ENCODE measurements around the gene QKI.

Gene QKI

DNA sequence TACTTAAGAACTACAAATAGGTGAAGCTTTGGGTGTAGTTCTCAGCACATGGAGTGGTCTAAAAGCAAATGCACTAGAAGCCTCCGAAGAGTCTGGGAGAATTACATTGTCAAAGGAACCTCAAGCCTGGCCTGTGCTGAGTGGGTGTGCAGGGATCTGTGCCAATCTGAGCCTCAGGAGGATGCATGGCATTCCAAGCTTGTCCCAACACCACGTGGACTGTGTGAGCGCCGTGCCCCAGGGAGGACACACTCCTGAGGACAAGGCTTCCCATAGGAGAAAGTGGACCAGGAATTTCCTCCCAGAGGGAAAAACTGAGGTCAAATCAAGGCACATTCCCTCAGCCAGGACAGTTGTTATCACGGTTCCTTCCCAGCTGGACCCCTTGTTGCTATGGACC, 185.8 kb downstream of the QKI start:
- Histone ChIP-seq H3K4me3 (ENCODE audit: low read depth, low read length) (no peak overlapping the region), H3K9me3 (ENCODE audit: control insufficient read depth, insufficient read depth, low read depth, low read length) (no peaks in the 10 kb centered on the region), H3K4me1 (ENCODE audit: control insufficient read depth, insufficient read depth, low read length) (no peaks in the 10 kb centered on the region), H3K36me3 (ENCODE audit: control insufficient read depth in 2 of 2, insufficient read depth in 1 of 2, low read length in 2 of 2) (no peaks in the 10 kb centered on the region), H3K27ac (ENCODE audit: extremely low read depth, low read depth, low read length) (no peak overlapping the region)
- ChIA-PET POLR2A (no interaction called here), CTCF (interaction anchor here (0.6 kb wide), 1 partner anchor 120 kb away, joined by 3 read pairs; no protein-coding TSS in a partner anchor)
- TF ChIP-seq, protein P1, sequence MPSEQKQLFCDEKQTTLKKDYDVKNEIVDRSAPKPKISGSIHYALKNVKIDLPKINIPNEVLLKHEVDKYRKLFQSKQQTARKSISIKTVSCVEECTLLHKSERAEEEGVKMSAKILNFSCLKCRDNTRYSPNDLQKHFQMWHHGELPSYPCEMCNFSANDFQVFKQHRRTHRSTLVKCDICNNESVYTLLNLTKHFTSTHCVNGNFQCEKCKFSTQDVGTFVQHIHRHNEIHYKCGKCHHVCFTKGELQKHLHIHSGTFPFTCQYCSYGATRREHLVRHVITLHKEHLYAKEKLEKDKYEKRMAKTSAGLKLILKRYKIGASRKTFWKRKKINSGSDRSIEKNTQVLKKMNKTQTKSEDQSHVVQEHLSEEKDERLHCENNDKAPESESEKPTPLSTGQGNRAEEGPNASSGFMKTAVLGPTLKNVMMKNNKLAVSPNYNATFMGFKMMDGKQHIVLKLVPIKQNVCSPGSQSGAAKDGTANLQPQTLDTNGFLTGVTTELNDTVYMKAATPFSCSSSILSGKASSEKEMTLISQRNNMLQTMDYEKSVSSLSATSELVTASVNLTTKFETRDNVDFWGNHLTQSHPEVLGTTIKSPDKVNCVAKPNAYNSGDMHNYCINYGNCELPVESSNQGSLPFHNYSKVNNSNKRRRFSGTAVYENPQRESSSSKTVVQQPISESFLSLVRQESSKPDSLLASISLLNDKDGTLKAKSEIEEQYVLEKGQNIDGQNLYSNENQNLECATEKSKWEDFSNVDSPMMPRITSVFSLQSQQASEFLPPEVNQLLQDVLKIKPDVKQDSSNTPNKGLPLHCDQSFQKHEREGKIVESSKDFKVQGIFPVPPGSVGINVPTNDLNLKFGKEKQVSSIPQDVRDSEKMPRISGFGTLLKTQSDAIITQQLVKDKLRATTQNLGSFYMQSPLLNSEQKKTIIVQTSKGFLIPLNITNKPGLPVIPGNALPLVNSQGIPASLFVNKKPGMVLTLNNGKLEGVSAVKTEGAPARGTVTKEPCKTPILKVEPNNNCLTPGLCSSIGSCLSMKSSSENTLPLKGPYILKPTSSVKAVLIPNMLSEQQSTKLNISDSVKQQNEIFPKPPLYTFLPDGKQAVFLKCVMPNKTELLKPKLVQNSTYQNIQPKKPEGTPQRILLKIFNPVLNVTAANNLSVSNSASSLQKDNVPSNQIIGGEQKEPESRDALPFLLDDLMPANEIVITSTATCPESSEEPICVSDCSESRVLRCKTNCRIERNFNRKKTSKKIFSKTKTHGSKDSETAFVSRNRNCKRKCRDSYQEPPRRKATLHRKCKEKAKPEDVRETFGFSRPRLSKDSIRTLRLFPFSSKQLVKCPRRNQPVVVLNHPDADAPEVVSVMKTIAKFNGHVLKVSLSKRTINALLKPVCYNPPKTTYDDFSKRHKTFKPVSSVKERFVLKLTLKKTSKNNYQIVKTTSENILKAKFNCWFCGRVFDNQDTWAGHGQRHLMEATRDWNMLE (tag by site-specific recombination; conservative IDR thresholded peaks at IDR 0.05; ENCODE audit: low read depth), result no peak
- TF ChIP-seq ZNF433 (tag by site-specific recombination; IDR thresholded peaks at IDR 0.05; ENCODE audit: low read depth) (no peak), PRDM1 (tag by site-specific recombination; IDR thresholded peaks at IDR 0.05) (no peak), ZNF530 (tag by site-specific recombination; IDR thresholded peaks at IDR 0.05; ENCODE audit: low read depth) (no peak), ZNF785 (tag by site-specific recombination; IDR thresholded peaks at IDR 0.05) (no peak), SP3 (tag by site-specific recombination; IDR thresholded peaks at IDR 0.05) (no peak), RBAK (tag by site-specific recombination; IDR thresholded peaks at IDR 0.05) (no peak), REPIN1 (tag by site-specific recombination; IDR thresholded peaks at IDR 0.05; ENCODE audit: low read depth) (no peak), ZNF473 (tag by site-specific recombination; IDR thresholded peaks at IDR 0.05) (no peak)
- TF ChIP-seq, protein P2, sequence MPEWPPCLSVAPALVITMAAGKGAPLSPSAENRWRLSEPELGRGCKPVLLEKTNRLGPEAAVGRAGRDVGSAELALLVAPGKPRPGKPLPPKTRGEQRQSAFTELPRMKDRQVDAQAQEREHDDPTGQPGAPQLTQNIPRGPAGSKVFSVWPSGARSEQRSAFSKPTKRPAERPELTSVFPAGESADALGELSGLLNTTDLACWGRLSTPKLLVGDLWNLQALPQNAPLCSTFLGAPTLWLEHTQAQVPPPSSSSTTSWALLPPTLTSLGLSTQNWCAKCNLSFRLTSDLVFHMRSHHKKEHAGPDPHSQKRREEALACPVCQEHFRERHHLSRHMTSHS (tag by site-specific recombination; IDR thresholded peaks at IDR 0.05), result no peak
- TF ChIP-seq, protein P3, sequence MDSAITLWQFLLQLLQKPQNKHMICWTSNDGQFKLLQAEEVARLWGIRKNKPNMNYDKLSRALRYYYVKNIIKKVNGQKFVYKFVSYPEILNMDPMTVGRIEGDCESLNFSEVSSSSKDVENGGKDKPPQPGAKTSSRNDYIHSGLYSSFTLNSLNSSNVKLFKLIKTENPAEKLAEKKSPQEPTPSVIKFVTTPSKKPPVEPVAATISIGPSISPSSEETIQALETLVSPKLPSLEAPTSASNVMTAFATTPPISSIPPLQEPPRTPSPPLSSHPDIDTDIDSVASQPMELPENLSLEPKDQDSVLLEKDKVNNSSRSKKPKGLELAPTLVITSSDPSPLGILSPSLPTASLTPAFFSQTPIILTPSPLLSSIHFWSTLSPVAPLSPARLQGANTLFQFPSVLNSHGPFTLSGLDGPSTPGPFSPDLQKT (IDR thresholded peaks at IDR 0.05; ENCODE audit: borderline replicate concordance, low read depth, low read length), result no peak

DNA sequence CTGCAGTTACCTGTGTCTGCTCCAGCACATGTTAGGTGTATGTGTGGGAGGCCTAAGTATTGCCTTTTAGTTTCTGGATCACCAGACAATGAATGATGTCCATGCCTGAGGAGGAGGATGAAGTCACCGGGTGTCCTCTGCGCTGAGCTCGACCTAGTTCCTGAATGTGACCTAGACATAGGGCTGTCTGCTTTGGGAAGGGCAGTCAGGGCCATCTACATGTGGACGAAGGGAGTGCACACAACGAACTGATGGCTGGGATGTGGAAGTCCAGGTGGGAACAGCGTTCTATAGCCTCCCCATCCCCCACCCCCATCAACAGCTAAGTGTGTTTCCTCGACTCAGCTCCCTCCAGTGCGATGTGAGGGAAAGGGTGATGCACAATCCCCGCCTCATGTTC, 186.3 kb downstream of the QKI start:
- POLR2A ChIA-PET, result no interaction called here

More for the DNA sequence above, 186.3 kb downstream of the QKI start:
- Histone ChIP-seq H3K27ac (ENCODE audit: extremely low read depth, low read depth, low read length) (no peak overlapping the region), H3K4me1 (ENCODE audit: control insufficient read depth, insufficient read depth, low read length) (no peaks in the 10 kb centered on the region), H3K9me3 (ENCODE audit: control insufficient read depth, insufficient read depth, low read depth, low read length) (no peaks in the 10 kb centered on the region), H3K4me3 (ENCODE audit: low read depth, low read length) (no peak overlapping the region), H3K36me3 (ENCODE audit: control insufficient read depth in 2 of 2, insufficient read depth in 1 of 2, low read length in 2 of 2) (no peaks in the 10 kb centered on the region)
- TF ChIP-seq ZNF707 (tag by site-specific recombination; IDR thresholded peaks at IDR 0.05) (no peak), ZNF561 (tag by site-specific recombination; IDR thresholded peaks at IDR 0.05; ENCODE audit: borderline replicate concordance) (no peak), ZNF544 (tag by site-specific recombination; IDR thresholded peaks at IDR 0.05) (no peak), ZFHX2 (tag by site-specific recombination; conservative IDR thresholded peaks at IDR 0.05) (no peak)
- TF ChIP-seq, protein P4, sequence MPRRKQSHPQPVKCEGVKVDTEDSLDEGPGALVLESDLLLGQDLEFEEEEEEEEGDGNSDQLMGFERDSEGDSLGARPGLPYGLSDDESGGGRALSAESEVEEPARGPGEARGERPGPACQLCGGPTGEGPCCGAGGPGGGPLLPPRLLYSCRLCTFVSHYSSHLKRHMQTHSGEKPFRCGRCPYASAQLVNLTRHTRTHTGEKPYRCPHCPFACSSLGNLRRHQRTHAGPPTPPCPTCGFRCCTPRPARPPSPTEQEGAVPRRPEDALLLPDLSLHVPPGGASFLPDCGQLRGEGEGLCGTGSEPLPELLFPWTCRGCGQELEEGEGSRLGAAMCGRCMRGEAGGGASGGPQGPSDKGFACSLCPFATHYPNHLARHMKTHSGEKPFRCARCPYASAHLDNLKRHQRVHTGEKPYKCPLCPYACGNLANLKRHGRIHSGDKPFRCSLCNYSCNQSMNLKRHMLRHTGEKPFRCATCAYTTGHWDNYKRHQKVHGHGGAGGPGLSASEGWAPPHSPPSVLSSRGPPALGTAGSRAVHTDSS (tag by site-specific recombination; IDR thresholded peaks at IDR 0.05), result no peak
- CTCF ChIA-PET, result interaction anchor here (0.5 kb wide), 1 partner anchor 586 kb away, joined by 3 read pairs; no protein-coding TSS in a partner anchor

All from HEK293 (cell line).